ENCODE measurements around the gene MRPL55. TPM values are rescaled to one million over a fixed set of nuclear protein-coding genes. Genes with fewer than 3 reads are reported as not detected.
A peak's percentile ranks its signal among the peaks of the same experiment; 100 is the strongest.

MRPL55 gene
- total and polyA plus RNA-seq, 5 donors: 51.6 to 103 (median 53.1) TPM

DNA sequence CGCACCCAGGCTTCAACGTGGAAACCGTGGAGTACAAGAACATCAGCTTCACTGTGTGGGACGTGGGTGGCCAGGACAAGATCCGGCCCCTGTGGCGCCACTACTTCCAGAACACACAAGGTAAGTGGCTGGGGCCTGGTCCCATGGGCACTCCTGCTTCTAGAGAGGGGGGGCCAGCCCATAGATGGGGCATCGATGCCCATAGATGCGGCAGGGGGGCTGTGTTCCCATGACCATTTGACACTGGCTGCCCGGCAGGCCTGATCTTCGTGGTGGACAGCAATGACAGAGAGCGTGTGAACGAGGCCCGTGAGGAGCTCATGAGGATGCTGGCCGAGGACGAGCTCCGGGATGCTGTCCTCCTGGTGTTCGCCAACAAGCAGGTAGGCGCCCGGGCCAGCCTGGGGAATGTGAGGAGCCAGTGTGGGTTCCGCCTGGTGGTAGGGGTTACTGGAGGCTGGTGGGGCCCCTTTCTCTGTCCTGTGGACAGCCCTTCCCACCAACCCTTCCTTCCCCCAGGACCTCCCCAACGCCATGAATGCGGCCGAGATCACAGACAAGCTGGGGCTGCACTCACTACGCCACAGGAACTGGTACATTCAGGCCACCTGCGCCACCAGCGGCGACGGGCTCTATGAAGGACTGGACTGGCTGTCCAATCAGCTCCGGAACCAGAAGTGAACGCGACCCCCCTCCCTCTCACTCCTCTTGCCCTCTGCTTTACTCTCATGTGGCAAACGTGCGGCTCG, 11.6 kb downstream of the MRPL55 start:
- no peak overlapping the region for H3K4me3 ChIP-seq (ENCODE audit: low read length)
- no peak for ATAC-seq
- H3K4me1 ChIP-seq (ENCODE audit: control insufficient read depth, insufficient read depth, low read length): peaks cover 3% of the 10 kb centered on the region
- WGBS: 87% methylated on average over 34 of the region's 34 CpGs
- no peak overlapping the region for H3K27ac ChIP-seq (ENCODE audit: low read length)
- intact Hi-C loops (cut with DNase I): no loop called here
- DNase-seq: peak in 1 of 3 donors; percentile 10
- no peaks in the 10 kb centered on the region for H3K9me3 ChIP-seq (ENCODE audit: control insufficient read depth, low read length)
- no peaks in the 10 kb centered on the region for H3K27me3 ChIP-seq (ENCODE audit: control insufficient read depth, insufficient read depth)

DNA sequence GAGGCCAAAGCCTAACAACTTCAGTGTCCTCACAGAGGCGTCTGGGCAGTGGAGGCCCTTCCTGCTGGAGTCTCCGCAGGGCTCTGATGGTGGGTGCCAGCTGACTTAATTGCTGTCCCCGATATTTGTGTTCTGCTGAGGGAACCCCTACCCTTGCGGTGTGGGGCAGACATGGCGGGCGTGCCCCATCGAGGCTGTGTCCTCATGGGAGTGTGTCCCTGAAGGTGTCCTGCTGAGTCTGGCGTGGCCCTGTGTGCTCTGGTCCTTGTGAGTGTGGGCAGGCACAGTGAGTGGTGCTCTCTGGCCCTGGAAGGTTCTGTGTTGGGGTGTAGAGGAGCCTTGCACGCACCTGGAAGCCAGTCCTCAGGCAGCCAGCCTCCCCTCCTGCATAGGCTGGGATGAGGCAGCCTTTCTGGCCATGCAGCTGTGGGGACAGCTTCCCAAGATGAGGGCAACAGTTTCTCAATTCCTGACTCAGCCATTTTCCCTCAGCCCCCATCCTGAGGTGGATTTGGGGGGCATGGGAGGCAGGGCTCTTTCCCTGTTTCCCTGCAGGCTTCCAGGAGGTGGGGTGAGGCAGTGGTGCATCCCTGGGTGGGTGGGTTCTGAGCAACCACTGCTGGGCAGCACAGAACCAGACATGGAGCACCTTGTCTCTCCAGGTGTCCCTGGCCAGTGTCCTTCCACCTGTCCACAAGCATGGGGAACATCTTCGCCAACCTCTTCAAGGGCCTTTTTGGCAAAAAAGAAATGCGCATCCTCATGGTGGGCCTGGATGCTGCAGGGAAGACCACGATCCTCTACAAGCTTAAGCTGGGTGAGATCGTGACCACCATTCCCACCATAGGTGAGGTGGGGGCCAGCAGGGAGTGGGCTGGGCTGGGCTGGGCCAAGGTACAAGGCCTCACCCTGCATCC, 12.4 kb downstream of the MRPL55 start:
- 95% methylated on average over 13 of the region's 13 CpGs for WGBS
- ATAC-seq (peak in 1 of 2 donors; percentile 3), DNase-seq (peak in 2 of 3 donors; percentile 16 to 19)
- intact Hi-C loops (cut with DNase I): no loop called here
- H3K27me3 ChIP-seq (ENCODE audit: control insufficient read depth, insufficient read depth): no peaks in the 10 kb centered on the region
- H3K4me1 ChIP-seq (ENCODE audit: control insufficient read depth, insufficient read depth, low read length): peaks cover 6% of the 10 kb centered on the region
- no peak overlapping the region for H3K27ac ChIP-seq (ENCODE audit: low read length)
- no peak overlapping the region for H3K4me3 ChIP-seq (ENCODE audit: low read length)
- no peaks in the 10 kb centered on the region for H3K9me3 ChIP-seq (ENCODE audit: control insufficient read depth, low read length)

DNA sequence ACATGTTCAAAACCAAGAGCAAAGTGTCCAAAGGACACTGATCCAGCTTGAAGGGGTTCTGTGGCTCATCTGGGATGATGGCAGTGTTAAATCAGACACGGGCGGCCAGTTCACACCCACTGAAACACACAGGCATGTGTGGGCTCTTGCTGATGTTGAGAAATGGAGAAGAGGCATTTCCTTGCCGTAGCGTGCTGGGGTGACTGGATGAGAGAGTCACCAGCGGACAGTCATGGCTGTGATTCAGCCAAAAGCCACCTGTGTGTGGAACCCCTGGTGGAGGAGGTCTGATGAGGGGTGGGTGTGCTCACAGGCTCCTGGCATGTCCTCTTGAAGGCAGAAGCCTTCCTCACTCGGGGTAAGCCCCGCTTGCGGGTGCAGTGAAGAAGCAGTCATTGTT, 13.2 kb downstream of the MRPL55 start:
- H3K27me3 ChIP-seq (ENCODE audit: control insufficient read depth, insufficient read depth): no peaks in the 10 kb centered on the region
- no peak overlapping the region for H3K27ac ChIP-seq (ENCODE audit: low read length)
- H3K4me3 ChIP-seq (ENCODE audit: low read length): no peak overlapping the region
- ATAC-seq (no peak), DNase-seq (no peak)
- 92% methylated on average over 8 of the region's 8 CpGs for WGBS
- H3K4me1 ChIP-seq (ENCODE audit: control insufficient read depth, insufficient read depth, low read length): peaks cover 10% of the 10 kb centered on the region
- intact Hi-C loops (cut with DNase I): no loop called here
- H3K9me3 ChIP-seq (ENCODE audit: control insufficient read depth, low read length): no peaks in the 10 kb centered on the region

DNA sequence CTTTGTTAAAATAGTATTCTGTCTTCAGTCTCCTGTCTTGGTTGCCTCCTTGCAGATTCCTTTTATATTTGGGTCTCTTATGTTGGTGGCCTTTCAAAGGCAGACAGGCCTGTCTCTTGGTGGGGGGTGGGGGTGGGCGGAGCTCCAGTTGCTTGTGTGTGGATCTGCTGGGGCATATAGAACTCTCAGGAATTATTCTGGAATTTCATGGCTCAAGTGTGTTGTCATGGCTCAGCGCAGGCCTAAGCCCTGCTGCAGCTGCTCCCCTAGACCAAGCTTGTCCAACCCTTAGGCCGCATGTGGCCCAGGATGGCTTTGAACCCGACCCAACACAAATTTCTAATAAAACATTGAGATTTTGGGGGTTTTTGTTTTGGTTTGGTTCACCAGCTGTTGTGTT, 13.9 kb downstream of the MRPL55 start:
- DNase-seq (no peak), ATAC-seq (no peak)
- Histone ChIP-seq H3K4me3 (ENCODE audit: low read length) (no peak overlapping the region), H3K9me3 (ENCODE audit: control insufficient read depth, low read length) (no peaks in the 10 kb centered on the region), H3K4me1 (ENCODE audit: control insufficient read depth, insufficient read depth, low read length) (peaks cover 17% of the 10 kb centered on the region), H3K27me3 (ENCODE audit: control insufficient read depth, insufficient read depth) (no peaks in the 10 kb centered on the region), H3K27ac (ENCODE audit: low read length) (no peak overlapping the region)
- intact Hi-C loops (cut with DNase I): no loop called here
- 98% methylated on average over 4 of the region's 4 CpGs for WGBS

DNA sequence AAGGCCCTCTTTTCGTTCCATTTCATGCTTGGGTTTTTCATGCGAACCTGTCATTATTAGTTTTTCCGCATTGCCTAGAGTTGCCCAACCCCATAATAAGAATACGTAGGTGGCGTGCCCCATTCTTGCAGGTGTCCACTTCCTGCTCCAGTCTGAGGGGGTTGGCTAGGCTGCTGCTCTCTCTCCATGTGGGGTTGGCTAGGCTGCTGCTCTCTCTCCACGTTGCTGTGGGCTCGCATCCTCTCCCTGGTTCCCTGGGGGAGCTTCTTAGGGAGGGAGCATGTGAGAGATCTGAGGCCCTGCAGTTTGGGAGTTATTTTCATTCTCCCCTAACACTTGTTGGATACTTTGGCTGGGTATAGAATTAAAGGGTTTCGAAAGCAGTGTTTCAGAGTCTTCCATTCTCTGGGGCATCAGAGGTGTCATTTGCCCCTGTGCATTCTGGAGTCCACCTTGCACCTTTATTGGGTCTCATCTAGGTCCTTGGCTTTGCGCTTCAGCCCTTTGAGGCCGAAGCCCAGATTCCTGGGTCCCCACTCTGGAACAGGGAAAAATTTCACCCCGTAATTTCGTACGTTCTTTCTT, 14.6 kb downstream of the MRPL55 start:
- Histone ChIP-seq H3K27me3 (ENCODE audit: control insufficient read depth, insufficient read depth) (no peaks in the 10 kb centered on the region), H3K9me3 (ENCODE audit: control insufficient read depth, low read length) (no peaks in the 10 kb centered on the region), H3K4me3 (ENCODE audit: low read length) (no peak overlapping the region), H3K4me1 (ENCODE audit: control insufficient read depth, insufficient read depth, low read length) (peaks cover 24% of the 10 kb centered on the region), H3K27ac (ENCODE audit: low read length) (no peak overlapping the region)
- ATAC-seq (no peak), DNase-seq (no peak)
- WGBS: 88% methylated on average over 13 of the region's 13 CpGs
- intact Hi-C loops (cut with DNase I): no loop called here

DNA sequence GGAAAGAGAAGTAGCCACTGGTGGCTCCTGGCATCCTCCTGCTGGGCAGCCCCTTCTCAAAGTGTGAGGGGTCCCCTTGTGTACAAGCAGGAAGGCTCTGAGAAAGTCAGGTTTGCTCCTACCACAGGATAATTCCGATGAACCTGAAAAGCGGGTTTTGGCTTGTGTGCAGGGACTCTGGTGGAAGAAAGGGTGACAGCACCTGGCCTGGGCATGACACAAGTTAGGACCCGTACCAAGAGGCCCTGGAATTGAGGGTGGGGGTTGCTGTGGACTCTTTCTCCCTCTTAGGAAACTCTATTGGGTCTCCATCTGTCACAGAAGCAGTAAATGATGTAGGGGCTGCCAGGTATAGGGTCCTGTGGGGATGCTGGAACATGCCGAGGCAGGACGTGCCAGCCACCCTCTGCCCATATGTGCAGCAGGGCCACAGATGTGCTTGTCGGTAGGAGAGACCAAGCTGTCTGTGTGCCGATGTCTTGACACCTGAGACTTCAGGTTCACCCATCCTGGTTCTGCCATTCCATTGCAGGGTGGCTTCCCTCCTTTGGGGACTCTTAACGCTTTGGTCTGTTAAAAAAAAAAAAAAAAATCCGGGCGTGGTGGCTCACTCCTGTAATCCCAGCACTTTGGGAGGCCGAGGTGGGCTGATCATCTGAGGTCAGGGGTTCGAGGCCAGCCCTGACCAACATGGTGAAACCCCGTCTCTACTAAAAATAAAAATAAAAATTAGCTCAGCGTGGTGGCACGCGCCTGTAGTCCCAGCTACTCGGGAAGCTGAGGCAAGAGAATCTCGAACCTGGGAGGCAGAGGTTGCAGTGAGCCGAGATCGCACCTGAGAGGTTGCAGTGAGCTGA, 15.8 kb downstream of the MRPL55 start:
- ATAC-seq: no peak
- DNase-seq: peak in 1 of 3 donors; percentile 19
- H3K27me3 ChIP-seq (ENCODE audit: control insufficient read depth, insufficient read depth): no peaks in the 10 kb centered on the region
- WGBS: 94% methylated on average over 20 of the region's 20 CpGs
- no peak overlapping the region for H3K27ac ChIP-seq (ENCODE audit: low read length)
- intact Hi-C loops (cut with DNase I): no loop called here
- no peaks in the 10 kb centered on the region for H3K9me3 ChIP-seq (ENCODE audit: control insufficient read depth, low read length)
- peaks cover 33% of the 10 kb centered on the region for H3K4me1 ChIP-seq (ENCODE audit: control insufficient read depth, insufficient read depth, low read length)
- H3K4me3 ChIP-seq (ENCODE audit: low read length): no peak overlapping the region

DNA sequence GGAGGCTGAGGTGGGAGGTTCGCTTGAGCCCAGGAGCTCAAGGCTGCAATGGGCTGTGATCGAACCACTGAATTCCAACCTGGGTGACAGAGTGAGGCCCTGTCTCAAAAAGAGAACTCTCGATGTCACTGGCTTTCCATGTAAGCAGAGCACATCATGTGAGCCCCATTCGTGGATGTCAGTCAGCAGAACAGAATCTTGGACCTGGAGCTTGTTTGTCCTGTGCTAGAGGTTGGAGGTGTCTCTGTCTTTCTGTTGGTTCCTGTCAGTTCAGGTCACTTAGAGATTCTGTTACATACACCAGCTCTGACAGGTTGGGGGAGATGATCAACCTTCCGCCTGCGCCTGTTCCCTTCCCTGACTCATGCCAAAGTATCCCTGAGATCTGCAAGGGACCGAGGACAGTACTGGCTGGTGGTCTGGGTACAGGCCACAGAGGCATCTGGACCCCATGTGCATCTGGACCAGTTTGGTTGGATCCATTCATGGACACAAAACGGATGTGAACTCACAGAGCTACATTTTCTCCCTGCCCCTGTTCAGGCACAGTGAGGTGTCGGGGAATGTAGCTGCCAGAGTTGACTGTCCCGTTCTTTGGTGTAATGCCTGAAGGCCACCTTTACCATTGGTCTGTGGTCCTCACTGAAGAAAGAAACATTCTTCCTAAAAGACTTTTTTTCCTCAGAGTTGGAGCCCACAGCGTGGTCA, 16.6 kb downstream of the MRPL55 start:
- ATAC-seq (no peak), DNase-seq (peak in 1 of 3 donors; percentile 21)
- Histone ChIP-seq H3K4me3 (ENCODE audit: low read length) (no peak overlapping the region), H3K27me3 (ENCODE audit: control insufficient read depth, insufficient read depth) (no peaks in the 10 kb centered on the region), H3K4me1 (ENCODE audit: control insufficient read depth, insufficient read depth, low read length) (peaks cover 41% of the 10 kb centered on the region), H3K9me3 (ENCODE audit: control insufficient read depth, low read length) (no peaks in the 10 kb centered on the region), H3K27ac (ENCODE audit: low read length) (no peak overlapping the region)
- 88% methylated on average over 11 of the region's 11 CpGs for WGBS
- intact Hi-C loops (cut with DNase I): no loop called here

DNA sequence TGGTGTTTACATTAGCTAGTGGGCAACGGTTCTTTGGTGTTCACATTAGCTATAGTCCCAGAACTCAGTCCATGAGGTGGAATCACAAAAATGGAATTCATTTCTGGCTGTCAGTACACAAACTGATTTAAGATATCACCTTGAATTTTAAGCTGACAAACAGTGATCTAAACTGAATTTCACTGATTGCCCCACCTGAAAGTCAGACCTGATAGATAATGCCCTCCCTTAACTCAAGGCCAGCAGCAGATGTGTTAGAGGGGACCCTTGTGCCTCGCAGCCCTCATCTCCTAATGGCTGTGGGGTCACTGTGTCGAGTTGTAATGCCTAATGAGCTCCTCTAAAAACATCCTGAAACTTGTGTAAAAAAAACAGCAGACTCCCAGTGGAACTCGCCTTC, 18.0 kb downstream of the MRPL55 start:
- intact Hi-C loops (cut with DNase I): no loop called here
- WGBS: 54% methylated on average over 4 of the region's 4 CpGs
- H3K27me3 ChIP-seq (ENCODE audit: control insufficient read depth, insufficient read depth): no peaks in the 10 kb centered on the region
- peaks cover 47% of the 10 kb centered on the region for H3K4me1 ChIP-seq (ENCODE audit: control insufficient read depth, insufficient read depth, low read length)
- no peak overlapping the region for H3K27ac ChIP-seq (ENCODE audit: low read length)
- H3K4me3 ChIP-seq (ENCODE audit: low read length): no peak overlapping the region
- DNase-seq: no peak
- no peaks in the 10 kb centered on the region for H3K9me3 ChIP-seq (ENCODE audit: control insufficient read depth, low read length)
- ATAC-seq: no peak

DNA sequence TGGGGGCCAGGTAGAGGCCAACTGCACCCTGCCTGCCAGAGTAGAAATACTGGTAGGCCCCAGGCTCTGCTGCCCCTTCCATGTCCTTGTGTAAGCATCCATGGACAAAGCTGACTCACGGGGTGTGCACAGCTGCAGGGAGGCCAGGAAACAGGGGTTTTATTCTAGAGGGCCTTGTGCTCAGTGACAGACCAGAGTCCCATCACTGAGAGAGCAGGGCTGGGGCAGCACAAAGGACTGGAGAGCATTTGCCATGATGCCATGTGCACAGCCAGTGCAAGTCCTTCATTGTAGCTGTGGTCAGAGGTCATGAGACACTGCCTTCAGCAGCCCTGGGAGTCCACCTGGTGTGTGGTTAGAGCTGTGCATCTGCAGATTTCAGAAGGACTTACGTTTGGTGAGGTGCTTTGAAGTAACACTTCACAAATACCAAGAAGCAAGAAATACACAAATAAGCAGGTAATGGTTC, 18.5 kb downstream of the MRPL55 start:
- peaks cover 48% of the 10 kb centered on the region for H3K4me1 ChIP-seq (ENCODE audit: control insufficient read depth, insufficient read depth, low read length)
- no peaks in the 10 kb centered on the region for H3K27me3 ChIP-seq (ENCODE audit: control insufficient read depth, insufficient read depth)
- intact Hi-C loops (cut with DNase I): no loop called here
- no peak overlapping the region for H3K4me3 ChIP-seq (ENCODE audit: low read length)
- ATAC-seq (peak in 1 of 2 donors; percentile 7), DNase-seq (peak in 2 of 3 donors; percentile 15 to 25)
- H3K9me3 ChIP-seq (ENCODE audit: control insufficient read depth, low read length): no peaks in the 10 kb centered on the region
- WGBS: 24% methylated on average over 2 of the region's 2 CpGs
- H3K27ac ChIP-seq (ENCODE audit: low read length): no peak overlapping the region

Measured in right cardiac atrium (tissue), 5 donors.